ENCODE measurements around the gene JMJD1C.
"Not testable (repeated sequence)": the region's sequence is repeated elsewhere in the genome, so short reads cannot be mapped to it uniquely, and the experiment has no call there.

The JMJD1C gene

GRCh38 chr10:63164166-63164623 is 301.6 kb downstream of the JMJD1C start:
- no peak for DNase-seq (ENCODE audit: low read depth)

- no peak for DNase-seq (ENCODE audit: low read depth)
These were observed 304.2 kb downstream of the JMJD1C start for GRCh38 chr10:63161592-63161991.

GRCh38 chr10:63157845-63158624 is 307.7 kb downstream of the JMJD1C start:
- DNase-seq (ENCODE audit: low read depth) = peak; percentile 28

- no peak for DNase-seq (ENCODE audit: low read depth)
These were observed 309.5 kb downstream of the JMJD1C start for GRCh38 chr10:63156236-63156635.

- DNase-seq (ENCODE audit: low read depth) = no peak
These were observed 310.3 kb downstream of the JMJD1C start for GRCh38 chr10:63155388-63156020.

GRCh38 chr10:63154546-63155387 is 311.0 kb downstream of the JMJD1C start:
- DNase-seq (ENCODE audit: low read depth) = no peak

- not testable (repeated sequence) for DNase-seq (ENCODE audit: low read depth)
These were observed 311.8 kb downstream of the JMJD1C start for GRCh38 chr10:63153868-63154545.

- DNase-seq (ENCODE audit: low read depth) = no peak
These were observed 315.0 kb downstream of the JMJD1C start for GRCh38 chr10:63150745-63151144.

- DNase-seq (ENCODE audit: low read depth) = no peak
These were observed 319.3 kb downstream of the JMJD1C start for GRCh38 chr10:63146503-63146902.

- no peak for DNase-seq (ENCODE audit: low read depth)
These were observed 320.0 kb downstream of the JMJD1C start for GRCh38 chr10:63145782-63146181.

GRCh38 chr10:63143987-63144386 is 321.8 kb downstream of the JMJD1C start:
- no peak for DNase-seq (ENCODE audit: low read depth)

GRCh38 chr10:63142136-63142535 is 323.6 kb downstream of the JMJD1C start:
- no peak for DNase-seq (ENCODE audit: low read depth)

- no peak for DNase-seq (ENCODE audit: low read depth)
These were observed 325.7 kb downstream of the JMJD1C start for GRCh38 chr10:63140077-63140476.

- no peak for DNase-seq (ENCODE audit: low read depth)
These were observed 328.5 kb downstream of the JMJD1C start for GRCh38 chr10:63137306-63137705.

GRCh38 chr10:63133821-63134557 is 331.8 kb downstream of the JMJD1C start:
- DNase-seq (ENCODE audit: low read depth) = no peak

- peak; percentile 97 for DNase-seq (ENCODE audit: low read depth)
These were observed 332.5 kb downstream of the JMJD1C start, which contains the start of gene NRBF2 for GRCh38 chr10:63133056-63133820. TSS of gene NRBF2 (plus strand) at chr10:63133328. CDS start at chr10:63133471, 143 bp downstream.

GRCh38 chr10:63132651-63133055 is 333.1 kb downstream of the JMJD1C start:
- no peak for DNase-seq (ENCODE audit: low read depth)

GRCh38 chr10:63129888-63130287 is 335.9 kb downstream of the JMJD1C start:
- no peak for DNase-seq (ENCODE audit: low read depth)

GRCh38 chr10:63128443-63128842 is 337.3 kb downstream of the JMJD1C start:
- no peak for DNase-seq (ENCODE audit: low read depth)

GRCh38 chr10:63125459-63125858 is 340.3 kb downstream of the JMJD1C start:
- DNase-seq (ENCODE audit: low read depth) = no peak
